Fibroblast of gingiva (primary cell): Measurements from ENCODE around the gene DOK5.
"Not testable (repeated sequence)": the region's sequence is repeated elsewhere in the genome, so short reads cannot be mapped to it uniquely, and the experiment has no call there.

Experiments
- DNase-seq: peaks from one replicate; pipeline ENCODE4 v3.0.0-alpha.2; 2011; ENCODE audit warnings: low read depth

Gene DOK5

GRCh38 chr20:54470697-54471096, 4.7 kb upstream of the DOK5 start:
- DNase-seq, result no peak

DNA sequence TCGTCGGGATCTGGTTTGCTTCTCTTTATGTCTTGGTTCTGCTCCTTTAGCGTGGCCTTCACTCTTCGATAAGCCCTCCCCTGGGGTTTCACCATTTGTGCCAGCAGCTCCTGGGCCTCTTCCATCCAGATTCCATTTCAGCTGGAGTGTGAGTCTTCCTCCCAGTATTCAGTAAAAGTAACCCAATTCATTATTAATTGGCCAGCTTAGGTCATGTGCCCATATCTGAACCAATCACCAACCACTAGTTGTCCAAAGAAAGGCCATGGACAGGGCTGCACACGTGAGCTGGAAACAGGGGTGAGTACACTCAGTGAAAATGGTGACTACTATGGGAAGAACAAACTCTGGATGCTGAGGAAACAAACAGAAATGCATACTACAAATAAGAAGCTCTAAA, 2.8 kb upstream of the DOK5 start:
- DNase-seq, result no peak

GRCh38 chr20:54473340-54473739, 2.1 kb upstream of the DOK5 start:
- no peak for DNase-seq

DNA sequence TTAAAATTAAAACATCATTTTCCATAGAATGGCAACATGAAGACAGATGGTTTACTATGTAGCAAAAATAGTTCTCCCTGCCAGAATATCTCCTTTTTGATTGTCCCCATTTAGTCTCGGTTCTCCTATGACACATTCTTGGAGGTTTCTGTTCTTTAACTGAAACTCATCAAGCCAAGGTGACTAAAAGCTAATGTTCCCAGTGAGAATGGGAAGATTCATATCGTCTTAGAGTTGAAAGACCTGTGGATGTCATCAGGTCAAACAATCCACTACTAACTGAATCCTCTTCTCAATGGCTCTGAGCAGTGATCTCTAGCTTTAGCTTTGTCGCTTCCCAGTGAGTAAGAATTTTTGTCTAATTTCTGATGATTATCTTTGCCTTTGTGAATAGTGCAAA, 1.3 kb upstream of the DOK5 start:
- DNase-seq, result no peak

GRCh38 chr20:54474866-54475265, 527 bp upstream of the DOK5 start:
- no peak for DNase-seq

DNA sequence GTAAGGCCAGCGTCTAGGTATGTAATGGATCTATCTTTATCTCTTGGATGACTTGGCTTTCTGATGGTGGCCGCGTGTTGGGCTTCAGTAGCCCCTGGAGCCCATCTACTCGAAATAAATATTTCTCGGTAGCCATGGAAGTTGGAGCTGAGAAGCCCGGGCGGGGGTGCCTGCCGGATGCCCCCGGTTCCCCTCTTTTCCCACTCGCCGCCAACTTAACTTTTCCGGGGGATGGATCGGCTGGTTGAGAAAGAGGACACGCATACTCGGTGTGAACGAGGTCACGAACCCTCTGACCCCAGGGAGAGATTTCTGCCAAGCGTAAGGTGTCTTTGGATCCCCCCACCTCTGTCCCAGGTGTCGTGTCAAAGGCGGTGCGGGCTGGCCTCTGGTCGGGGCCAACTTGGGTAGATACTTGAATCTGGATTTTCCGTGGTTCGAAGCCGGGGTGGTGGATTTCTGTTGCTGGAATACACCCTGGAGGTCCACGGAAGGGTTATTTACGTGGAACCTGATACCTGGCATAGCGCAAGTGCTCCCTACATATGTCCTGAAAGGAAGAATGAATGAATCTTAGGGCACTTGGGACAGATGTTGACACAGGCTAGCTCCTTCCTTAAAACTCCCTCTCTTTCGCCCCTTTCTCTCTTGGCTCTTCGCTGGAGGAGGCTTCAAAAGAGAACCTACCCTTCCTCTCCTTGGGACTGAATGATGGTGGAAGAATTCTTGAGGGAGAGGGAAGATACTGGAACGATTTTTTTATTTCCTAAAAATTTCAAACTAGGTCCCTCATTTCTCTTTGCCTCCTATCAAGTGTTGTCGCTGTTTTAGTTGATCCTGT, 996 bp downstream of the DOK5 start:
- DNase-seq, result no peak

- DNase-seq, result peak; percentile 31
These were observed 2.0 kb downstream of the DOK5 start for GRCh38 chr20:54477191-54477955.

DNA sequence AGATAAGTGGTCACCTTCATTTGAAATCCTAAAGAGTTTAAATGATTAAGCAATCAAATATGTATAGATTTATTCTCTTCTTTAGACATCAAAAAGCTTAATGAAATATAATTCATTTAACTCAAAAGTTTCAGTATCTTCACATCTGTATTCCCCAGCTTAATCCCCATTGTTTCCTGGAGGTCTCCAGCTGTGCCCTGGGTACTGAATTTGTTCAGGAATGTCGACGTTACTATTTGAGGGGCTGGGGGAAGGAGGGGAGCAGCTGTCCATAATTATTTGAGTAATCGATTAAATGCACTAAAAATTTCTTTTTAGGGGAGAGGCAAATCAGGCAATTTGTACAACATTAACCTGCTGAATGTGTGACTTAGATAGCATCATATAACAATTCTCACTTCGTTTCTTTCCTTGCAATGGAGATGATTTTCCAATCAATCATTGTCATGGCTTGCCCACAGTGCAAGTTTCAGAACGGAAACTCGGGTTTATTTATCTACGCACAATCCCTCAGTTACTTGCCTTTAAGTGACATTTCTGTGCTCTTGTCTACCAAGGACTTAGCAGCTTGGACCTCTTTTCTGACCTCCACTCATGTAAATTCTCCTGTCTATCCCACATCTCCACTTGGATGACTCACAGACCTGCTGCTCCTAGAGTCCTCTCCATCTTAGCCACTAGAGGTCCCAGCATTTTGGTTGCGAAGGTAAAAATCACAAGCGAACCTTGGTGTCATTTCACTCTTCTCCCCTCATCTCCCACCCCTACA, 3.9 kb downstream of the DOK5 start:
- no peak for DNase-seq

DNA sequence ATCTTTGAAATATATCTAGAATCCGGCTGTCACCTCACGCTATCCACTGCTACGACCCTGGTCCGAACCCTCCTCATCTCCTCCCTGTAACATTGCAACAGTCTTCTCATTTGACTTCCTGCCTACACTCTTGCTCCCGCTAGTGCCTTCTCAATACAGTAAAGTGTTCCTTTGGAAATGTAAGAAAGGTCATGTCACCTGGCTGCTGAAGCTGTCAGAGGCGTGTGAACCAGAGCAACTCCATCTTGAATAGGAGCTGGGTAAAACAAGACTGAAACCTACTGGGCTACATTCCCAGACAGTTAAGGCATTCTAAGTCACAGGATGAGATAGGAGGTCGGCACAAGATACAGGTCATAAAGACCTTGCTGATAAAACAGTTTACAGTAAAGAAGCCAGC, 4.5 kb downstream of the DOK5 start:
- not testable (repeated sequence) for DNase-seq

GRCh38 chr20:54481442-54481841, 6.0 kb downstream of the DOK5 start:
- no peak for DNase-seq

DNA sequence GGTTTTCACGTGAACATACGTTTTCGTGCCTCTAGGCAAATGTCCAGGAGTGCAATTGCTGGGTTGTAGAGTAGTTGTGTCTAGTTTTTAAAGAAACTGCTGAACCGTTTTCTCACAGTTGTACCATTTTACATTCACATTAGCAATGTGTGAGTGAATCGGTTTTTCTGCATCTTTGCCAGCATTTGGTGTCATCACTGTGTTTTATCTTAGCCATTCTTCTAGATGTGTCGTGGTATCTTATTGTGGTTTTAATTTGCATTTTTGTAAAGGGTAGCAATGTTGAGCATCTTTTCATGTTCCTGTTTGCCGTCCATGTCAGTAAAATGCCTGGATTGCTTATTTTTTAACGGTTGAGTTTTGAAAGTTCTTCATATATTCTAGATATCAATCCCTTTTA, 10.2 kb downstream of the DOK5 start:
- DNase-seq, result no peak

DNA sequence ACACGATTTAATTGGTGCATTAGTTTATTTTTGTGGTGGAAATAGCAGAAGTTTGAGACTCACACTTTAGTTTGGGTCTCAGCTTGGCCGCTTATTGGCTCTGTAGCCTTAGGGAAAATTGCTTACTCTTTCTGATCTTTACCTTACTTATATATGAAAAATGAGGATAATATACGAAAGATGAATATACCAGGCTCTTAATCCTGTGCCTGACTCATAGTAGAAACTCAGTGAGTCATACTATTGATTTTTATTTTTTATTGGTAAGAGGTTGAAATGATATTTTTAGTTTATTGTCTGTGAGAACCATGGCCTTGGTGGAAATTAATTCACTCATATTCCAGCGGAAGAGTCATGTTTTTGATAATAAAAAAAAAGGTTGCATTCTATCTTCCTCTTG, 11.2 kb downstream of the DOK5 start:
- DNase-seq, result no peak

GRCh38 chr20:54488442-54488841, 13.0 kb downstream of the DOK5 start:
- DNase-seq, result no peak

- no peak for DNase-seq
These were observed 16.1 kb downstream of the DOK5 start for GRCh38 chr20:54491506-54491905.

GRCh38 chr20:54494303-54495006, 19.1 kb downstream of the DOK5 start:
- DNase-seq, result no peak

GRCh38 chr20:54497931-54498718, 22.7 kb downstream of the DOK5 start:
- DNase-seq, result no peak

GRCh38 chr20:54499111-54499510, 23.7 kb downstream of the DOK5 start:
- no peak for DNase-seq

DNA sequence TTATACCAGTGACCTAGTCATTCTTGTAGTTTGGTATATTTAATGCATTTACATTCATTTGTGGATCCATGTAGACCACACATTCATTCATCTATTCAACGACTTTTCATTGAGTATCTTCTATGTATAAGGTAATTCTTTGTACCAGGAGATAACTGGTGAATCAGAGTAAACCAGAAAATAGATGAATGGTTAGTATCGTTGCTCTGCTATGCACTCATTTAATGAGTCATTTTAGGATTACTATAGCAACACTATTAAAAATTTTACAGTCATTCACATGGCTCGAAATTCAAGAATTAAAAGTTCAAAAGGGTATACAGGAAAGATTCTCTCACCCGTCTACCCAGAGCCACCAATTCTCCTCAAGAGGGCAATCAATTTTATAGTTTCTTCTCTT, 26.8 kb downstream of the DOK5 start:
- DNase-seq, result no peak

GRCh38 chr20:54506643-54507042, 31.2 kb downstream of the DOK5 start:
- no peak for DNase-seq

DNA sequence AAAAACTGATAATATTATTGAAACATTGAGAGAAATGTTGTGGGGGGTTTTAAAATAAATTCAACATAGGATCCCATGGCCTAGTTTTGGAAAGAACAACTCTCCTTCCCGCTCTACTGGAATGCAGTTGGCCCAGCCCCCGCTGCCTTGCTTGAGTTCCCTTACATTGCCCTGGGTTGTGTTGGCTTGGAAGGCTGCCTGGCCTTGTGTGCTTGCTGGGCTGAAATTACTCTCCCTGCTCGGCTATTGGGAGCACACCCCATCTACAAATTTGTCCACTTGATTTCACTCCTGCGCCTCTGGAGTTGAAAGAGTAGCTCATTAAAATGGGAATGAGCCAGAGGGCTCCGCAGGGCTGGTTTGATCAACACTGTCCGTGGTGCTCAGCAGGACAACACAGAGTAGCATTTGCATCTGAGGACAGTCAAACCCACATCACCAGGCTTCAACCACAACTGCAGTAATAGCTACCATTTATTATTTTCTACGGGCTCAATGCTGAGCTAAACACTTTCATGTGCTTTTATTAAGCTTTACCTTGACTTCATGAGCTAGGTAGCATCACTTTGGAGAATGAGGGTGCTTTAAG, 35.2 kb downstream of the DOK5 start:
- DNase-seq, result peak; percentile 35

GRCh38 chr20:54512694-54513093, 37.3 kb downstream of the DOK5 start:
- no peak for DNase-seq
